GM18499 (cell line): Measurements from ENCODE around the gene TGM1.
"Not testable (repeated sequence)": the region's sequence is repeated elsewhere in the genome, so short reads cannot be mapped to it uniquely, and the experiment has no call there.

Experiments
- ATAC-seq: cut with Tn5 transposase; IDR thresholded peaks from one replicate; pipeline ENCODE4 v1.9.1; 2021; ENCODE audit warnings: moderate number of reproducible peaks; ENCODE audit not compliant: insufficient read depth, unreplicated experiment

Gene TGM1

DNA sequence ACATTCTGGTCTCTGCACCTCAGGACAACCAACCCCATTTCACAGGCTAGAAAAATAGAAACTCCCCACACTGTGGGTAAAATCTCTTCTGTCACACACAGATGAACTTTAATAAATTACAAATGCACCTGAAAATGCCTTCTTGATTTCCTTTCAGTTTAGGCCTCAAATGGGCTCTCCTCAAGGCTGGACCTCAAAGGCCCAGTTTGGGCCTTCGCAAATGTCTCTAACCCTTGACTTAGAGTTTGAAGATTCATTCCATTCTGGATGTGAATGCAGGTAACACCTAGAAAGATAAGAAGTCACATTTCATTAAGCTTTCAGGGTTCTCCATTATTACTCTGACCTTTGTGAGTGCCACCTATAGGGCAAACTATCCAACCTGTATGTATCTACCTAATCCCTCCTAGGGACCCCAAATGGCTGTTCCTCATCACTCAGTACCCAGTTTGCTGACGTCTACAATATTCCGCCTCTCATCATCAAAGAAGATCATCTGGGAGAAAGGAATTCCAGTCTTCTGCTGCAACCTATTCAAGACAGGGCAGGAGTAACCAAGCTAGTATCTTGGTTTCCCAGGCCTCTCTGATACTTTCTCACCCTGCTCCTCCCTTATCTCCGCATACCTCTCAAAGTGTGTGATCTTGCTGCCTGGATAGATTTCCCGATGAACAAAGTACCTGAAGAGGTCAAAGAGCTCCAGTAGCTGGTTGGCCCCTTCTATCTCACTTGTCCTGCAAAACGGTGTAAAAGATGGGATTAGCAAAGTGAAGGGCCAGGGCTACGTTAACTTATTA lies 48.9 kb downstream of the TGM1 start:
- no peak for ATAC-seq

DNA sequence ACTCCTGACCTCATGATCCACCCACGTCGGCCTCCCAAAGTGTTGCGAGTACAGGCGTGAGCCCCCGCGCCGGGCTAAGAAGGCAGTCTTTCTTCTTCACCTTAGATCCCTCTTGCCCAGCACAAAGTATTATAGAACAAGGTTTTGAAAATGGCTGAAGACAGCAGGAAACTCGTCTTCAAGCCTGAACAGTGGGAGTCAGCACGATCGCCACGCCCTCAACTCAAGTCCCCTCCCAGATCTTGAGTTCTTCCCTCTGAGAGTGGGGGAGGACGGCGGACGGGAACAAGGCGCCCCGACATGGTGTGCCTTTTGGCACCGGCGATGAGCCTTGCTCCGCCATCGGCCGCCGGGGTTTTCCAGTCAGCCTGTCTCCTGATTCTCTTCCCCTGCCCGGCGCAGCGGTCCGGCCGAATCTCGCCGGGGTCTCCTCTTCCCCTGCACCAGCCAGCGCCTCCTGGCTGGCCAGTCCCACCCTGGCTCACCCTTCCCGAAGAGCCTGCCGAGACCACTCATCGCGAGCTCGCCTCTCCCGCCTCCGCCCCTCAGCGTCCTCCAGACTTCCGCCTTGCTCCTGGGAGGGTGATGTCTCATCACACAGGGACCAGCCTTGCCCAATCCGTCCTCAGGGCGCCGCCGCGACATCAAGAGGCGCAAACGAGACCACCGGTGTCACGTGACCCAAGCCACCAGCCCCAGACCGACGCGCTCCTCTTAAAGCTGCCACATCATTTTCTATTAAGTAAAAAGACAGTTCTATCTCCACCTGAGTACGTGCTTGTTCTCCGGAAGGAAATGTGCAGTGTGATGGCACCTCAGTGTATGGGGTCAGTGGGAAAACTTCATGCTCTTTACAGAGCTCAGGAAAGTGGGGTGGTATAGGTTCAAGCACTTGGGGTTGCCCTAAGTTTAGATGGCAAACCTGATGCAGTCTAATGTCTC lies 49.8 kb downstream of the TGM1 start, which contains the start of gene CHMP4A:
TSS of gene CHMP4A (minus strand) at position 565 of the 942 bp plus-strand sequence. CDS start at position 516, 49 bp downstream.
- peak; percentile 73 for ATAC-seq

DNA sequence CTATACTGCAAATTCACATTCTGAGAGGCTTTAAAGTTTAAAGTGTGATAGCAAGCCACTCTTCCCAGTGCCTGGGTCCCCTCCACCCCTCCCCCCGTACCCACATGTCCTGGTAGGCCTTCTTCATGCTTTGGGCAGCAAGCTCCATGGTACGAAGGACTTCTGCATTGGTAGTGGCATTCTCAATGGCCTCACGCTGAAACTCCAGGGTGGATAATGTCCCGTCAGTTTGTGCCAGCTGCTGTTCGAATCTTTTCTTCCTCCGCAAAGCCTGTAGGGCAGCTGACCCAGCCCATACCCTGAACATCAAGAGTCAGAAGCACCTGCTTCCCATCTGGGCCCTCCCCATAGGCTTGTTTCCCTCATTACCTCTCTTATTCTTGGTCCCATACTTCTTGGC lies 51.7 kb downstream of the TGM1 start:
- no peak for ATAC-seq

DNA sequence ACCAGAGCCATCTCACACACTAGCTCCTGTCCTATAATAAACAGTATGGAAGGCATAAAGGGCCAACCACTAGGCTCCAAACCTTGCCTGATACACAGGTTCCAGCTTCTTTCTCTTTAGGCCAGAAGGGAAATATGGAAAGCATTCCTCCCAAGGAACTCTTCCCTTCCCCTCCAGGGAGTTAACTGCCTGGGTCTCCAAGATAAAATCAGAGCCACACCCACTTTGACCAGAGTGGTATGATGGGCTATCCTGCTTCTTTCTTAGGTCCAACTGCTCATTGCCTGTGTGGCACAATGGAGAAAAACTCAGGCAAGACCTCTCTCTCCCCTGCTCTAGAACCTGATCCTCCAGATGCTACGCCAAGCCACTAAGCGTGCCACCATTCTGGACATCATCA lies 55.4 kb downstream of the TGM1 start:
- no peak for ATAC-seq

DNA sequence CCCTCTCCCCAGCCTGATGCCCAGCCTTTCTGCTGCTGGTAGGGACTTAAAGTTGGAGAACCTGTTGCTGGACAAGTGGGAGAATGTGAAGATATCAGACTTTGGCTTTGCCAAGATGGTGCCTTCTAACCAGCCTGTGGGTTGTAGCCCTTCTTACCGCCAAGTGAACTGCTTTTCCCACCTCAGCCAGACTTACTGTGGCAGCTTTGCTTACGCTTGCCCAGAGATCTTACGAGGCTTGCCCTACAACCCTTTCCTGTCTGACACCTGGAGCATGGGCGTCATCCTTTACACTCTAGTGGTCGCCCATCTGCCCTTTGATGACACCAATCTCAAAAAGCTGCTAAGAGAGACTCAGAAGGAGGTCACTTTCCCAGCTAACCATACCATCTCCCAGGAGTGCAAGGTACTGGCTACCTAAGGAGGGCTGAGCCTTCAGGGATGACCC lies 55.8 kb downstream of the TGM1 start:
- ATAC-seq = no peak

DNA sequence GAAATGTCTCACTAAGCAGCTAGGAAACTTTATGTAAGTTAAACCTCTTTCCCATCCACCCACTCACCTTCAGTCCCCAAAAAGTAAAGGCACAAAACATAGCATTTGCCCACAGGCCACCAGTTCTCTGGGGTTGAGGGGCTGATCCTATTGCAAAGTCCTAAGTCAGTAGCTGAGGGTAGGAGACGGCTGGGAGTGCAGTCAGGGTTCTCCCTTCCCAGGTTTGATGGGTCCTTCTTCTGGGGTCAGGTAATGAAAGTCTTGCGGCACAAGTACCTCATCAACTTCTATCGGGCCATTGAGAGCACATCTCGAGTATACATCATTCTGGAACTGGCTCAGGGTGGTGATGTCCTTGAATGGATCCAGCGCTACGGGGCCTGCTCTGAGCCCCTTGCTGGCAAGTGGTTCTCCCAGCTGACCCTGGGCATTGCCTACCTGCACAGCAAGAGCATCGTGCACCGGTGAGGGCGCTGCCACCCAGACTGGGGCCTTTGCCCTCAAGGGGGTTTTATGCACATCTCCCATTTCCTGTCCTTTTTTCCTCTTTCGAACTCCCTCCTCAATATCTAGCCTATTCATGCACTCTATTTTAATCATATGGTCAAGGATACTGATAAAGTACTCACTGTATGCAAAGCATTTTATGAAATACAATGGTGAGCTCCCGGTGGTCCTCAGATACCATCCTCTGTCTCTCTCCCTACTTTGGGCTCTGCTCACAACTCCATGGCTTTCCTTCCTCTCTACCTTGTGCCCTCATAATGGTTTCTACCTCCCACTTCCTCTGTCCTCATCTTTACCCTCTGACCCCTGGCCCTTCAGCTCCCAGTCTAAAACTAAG lies 56.5 kb downstream of the TGM1 start:
- no peak for ATAC-seq

DNA sequence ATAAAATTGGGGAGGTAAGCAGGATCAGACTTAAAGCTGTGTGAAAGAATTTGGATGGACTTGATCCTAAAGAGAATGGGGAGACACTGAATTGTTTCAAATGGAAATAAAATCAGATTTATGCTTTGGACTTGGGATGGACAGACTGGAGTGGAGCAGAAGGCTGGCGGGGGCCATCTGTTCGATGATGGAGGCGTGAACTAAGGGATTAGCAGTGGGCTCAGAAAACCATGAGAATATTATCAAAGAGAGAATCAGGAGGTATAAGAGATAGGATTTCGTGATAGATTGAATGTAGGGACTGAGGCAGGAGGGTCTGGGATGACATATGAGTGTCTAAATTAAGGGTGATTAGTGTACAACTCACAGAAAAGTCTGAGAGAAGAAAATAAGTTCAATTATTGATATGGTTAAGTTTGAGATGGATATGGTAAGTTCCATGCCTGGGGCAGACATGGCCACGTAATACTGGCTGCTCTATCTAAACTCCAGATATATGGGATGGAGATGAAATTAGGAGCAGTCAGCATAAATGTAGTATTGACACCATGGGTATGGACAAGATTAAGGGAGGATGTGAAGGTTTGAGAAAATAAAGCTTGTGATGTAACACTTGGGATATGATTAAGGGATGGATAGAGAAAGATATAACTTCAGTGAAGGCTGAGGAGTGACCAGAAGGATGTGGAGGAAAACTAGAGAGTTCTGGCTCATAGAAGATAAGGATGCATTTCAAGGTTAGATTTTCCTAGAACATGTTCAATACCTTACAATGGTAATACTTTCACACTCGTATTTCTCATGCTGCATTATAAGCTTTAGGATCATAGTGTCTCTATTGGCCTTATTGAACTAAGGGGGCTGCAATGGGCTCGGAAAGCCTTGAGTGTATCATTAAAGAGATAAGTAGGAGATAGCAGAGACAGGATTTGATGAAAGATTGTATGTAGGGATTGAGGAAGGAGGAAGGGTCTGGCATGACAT lies 58.5 kb downstream of the TGM1 start:
- no peak for ATAC-seq

DNA sequence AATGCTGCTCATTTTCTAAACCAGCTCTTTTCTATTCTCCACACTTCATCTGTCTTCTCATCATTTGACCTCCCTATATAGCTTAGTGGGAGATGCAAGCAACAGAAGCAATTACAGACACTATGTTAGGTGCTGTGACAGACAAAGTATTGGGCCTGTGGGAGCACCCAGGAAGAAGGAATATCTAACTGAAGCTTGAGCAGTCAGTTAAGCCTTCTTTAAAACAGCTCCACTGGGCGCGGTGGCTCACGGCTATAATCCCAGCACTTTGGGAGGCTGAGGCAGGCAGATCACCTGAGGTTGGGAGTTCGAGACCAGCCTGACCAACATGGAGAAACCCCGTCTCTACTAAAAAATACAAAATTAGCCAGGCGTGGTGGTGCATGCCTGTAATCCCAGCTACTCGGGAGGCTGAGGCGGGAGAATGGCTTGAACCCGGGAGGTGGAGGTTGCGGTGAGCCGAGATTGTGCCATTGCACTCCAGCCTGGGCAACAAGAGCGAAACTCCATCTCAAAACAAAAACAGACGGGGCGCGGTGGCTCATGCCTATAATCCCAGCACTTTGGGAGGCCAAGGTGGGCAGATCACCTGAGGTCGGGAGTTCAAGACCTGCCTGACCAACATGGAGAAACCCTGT lies 59.6 kb downstream of the TGM1 start:
- not testable (repeated sequence) for ATAC-seq

DNA sequence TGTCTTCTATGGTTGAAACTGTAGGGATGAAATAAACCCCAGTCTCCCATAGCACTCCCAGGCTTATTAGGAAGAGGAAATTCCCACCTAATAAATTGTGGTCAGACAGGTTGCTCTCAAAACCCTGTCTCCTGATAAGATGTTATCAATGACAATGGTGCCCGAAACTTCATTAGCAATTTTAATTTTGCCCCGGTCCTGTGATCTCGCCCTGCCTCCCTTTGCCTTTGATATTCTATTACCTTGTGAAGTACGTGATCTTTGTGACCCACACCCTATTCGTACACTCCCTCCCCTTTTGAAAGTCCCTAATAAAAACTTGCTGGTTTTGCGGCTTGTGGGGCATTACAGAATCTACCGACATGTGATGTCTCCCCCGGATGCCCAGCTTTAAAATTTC lies 60.4 kb downstream of the TGM1 start:
- ATAC-seq = not testable (repeated sequence)
